ENCODE measurements around the gene GPC2. TPM values are rescaled to one million over a fixed set of nuclear protein-coding genes. Genes with fewer than 3 reads are reported as not detected.
"Not testable (repeated sequence)": the region's sequence is repeated elsewhere in the genome, so short reads cannot be mapped to it uniquely, and the experiment has no call there.

GPC2 gene
- total RNA-seq, 5 donors from 2014 or later (not counting 1 experiment from before 2014, with no cell fraction given), result 12.4 to 37.0 (median 26.3) TPM

- H3K36me3 ChIP-seq (ENCODE audit: control insufficient read depth in 2 of 2, extremely low read depth in 1 of 2, insufficient read depth in 1 of 2, low read length in 1 of 2), result no peaks in the 10 kb centered on the region
- Mint-ChIP-seq H3K4me1 (peaks cover 24 to 36% (median 28%) of the 10 kb centered on the region in 3 donors), H3K27me3 (no peaks in the 10 kb centered on the region), H3K36me3 (no peaks in the 10 kb centered on the region), H3K4me3 (peak overlapping the region in 1 of 3 donors; percentile 45), H3K27ac (peak overlapping the region in 1 of 2 donors; percentile 11), H3K9me3 (no peaks in the 10 kb centered on the region)
- no peak overlapping the region for H3K27ac ChIP-seq (ENCODE audit: low read length)
- peak overlapping the region in 1 of 2 donors; percentile 32 for H3K4me3 ChIP-seq (ENCODE audit: control insufficient read depth in 1 of 2, extremely low read depth in 1 of 2, low read length in 1 of 2)
- peak; percentile 45 to 90 (median 78) for DNase-seq
- ATAC-seq (replicated peaks in 1 of 4), result peak in 1 of 4 experiments; percentile 20
- 14% methylated on average over 19 of the region's 24 CpGs for WGBS (ENCODE audit: insufficient coverage)
- ChIA-PET POLR2A (interaction anchor here (0.6 to 0.7 kb wide), 2 partner anchors 13 to 151 kb away, joined by 3 to 4 read pairs; no protein-coding TSS in a partner anchor), CTCF (interaction anchor here (0.6 to 1.2 kb wide), 12 partner anchors 10 to 1112 kb away, joined by 3 to 13 read pairs (median 3); no protein-coding TSS in a partner anchor)
- no peaks in the 10 kb centered on the region for H3K9me3 ChIP-seq
- H3K4me1 ChIP-seq (ENCODE audit: control insufficient read depth in 1 of 2, extremely low read depth in 1 of 2, insufficient read depth in 2 of 2, low read length in 2 of 2), result peaks cover 7 to 37% of the 10 kb centered on the region in 2 experiments
- H3K27me3 ChIP-seq (replicated peaks in 1 of 2; ENCODE audit: control insufficient read depth in 2 of 2, extremely low read depth in 1 of 2, insufficient read depth in 2 of 2, low read length in 1 of 2), result no peaks in the 10 kb centered on the region
Observed at GRCh38 chr7:100130608-100131453, 46.4 kb downstream of the GPC2 start.

GRCh38 chr7:100130220-100130607 lies 47.0 kb downstream of the GPC2 start:
- ChIA-PET CTCF (interaction anchor here (0.6 to 1.2 kb wide), 8 partner anchors 10 to 136 kb away, joined by 3 to 13 read pairs (median 4); no protein-coding TSS in a partner anchor), POLR2A (interaction anchor here in 1 of 2 donors (0.6 kb wide), 1 partner anchor 14 kb away, joined by 3 read pairs; no protein-coding TSS in a partner anchor)
- Mint-ChIP-seq H3K4me3 (peak overlapping the region in 1 of 3 donors; percentile 25), H3K4me1 (peaks cover 30 to 43% (median 33%) of the 10 kb centered on the region in 3 donors)
- DNase-seq; ATAC-seq (replicated peaks in 1 of 4); H3K9me3 Mint-ChIP-seq; H3K36me3 ChIP-seq (ENCODE audit: control insufficient read depth in 2 of 2, extremely low read depth in 1 of 2, insufficient read depth in 1 of 2, low read length in 1 of 2); H3K27ac Mint-ChIP-seq; H3K4me3 ChIP-seq (ENCODE audit: control insufficient read depth in 1 of 2, extremely low read depth in 1 of 2, low read length in 1 of 2); H3K36me3 Mint-ChIP-seq; H3K9me3 ChIP-seq; H3K27me3 Mint-ChIP-seq; H3K27me3 ChIP-seq (replicated peaks in 1 of 2; ENCODE audit: control insufficient read depth in 2 of 2, extremely low read depth in 1 of 2, insufficient read depth in 2 of 2, low read length in 1 of 2); H3K27ac ChIP-seq (ENCODE audit: low read length): not testable (repeated sequence)
- H3K4me1 ChIP-seq (ENCODE audit: control insufficient read depth in 1 of 2, extremely low read depth in 1 of 2, insufficient read depth in 2 of 2, low read length in 2 of 2), result peaks cover 7 to 44% of the 10 kb centered on the region in 2 experiments
- no CpG with 5 or more reads among the region's 1 CpG for WGBS (ENCODE audit: insufficient coverage)

- Mint-ChIP-seq H3K27ac (peak overlapping the region in 1 of 2 donors; percentile 77), H3K9me3 (no peaks in the 10 kb centered on the region), H3K4me3 (peak overlapping the region; percentile 78 to 100 (median 98)), H3K36me3 (peaks cover 6% of the 10 kb centered on the region), H3K4me1 (peaks cover 42 to 51% (median 45%) of the 10 kb centered on the region in 3 donors), H3K27me3 (no peaks in the 10 kb centered on the region)
- no peaks in the 10 kb centered on the region for H3K9me3 ChIP-seq
- no CpG with 5 or more reads among the region's 1 CpG for WGBS (ENCODE audit: insufficient coverage)
- H3K27ac ChIP-seq (ENCODE audit: low read length), result no peak overlapping the region
- H3K4me1 ChIP-seq (ENCODE audit: control insufficient read depth in 1 of 2, extremely low read depth in 1 of 2, insufficient read depth in 2 of 2, low read length in 2 of 2), result peaks cover 7 to 54% of the 10 kb centered on the region in 2 experiments
- peaks cover 0 to 7% of the 10 kb centered on the region in 2 donors for H3K36me3 ChIP-seq (ENCODE audit: control insufficient read depth in 2 of 2, extremely low read depth in 1 of 2, insufficient read depth in 1 of 2, low read length in 1 of 2)
- no peak for ATAC-seq (replicated peaks in 1 of 4)
- DNase-seq, result no peak
- ChIA-PET POLR2A (interaction anchor here (0.6 kb wide), 2 partner anchors 11 to 363 kb away, joined by 3 to 7 read pairs; no protein-coding TSS in a partner anchor), CTCF (interaction anchor here (0.6 to 1.3 kb wide), 6 partner anchors 20 to 352 kb away, joined by 3 to 5 read pairs (median 4); partner anchors contain the start of gene LAMTOR4 (in 1 of the 2))
- H3K27me3 ChIP-seq (replicated peaks in 1 of 2; ENCODE audit: control insufficient read depth in 2 of 2, extremely low read depth in 1 of 2, insufficient read depth in 2 of 2, low read length in 1 of 2), result no peaks in the 10 kb centered on the region
- H3K4me3 ChIP-seq (ENCODE audit: control insufficient read depth in 1 of 2, extremely low read depth in 1 of 2, low read length in 1 of 2), result no peak overlapping the region
Observed at GRCh38 chr7:100128637-100128963, 48.6 kb downstream of the GPC2 start.

GRCh38 chr7:100127866-100128636 lies 49.1 kb downstream of the GPC2 start:
- Mint-ChIP-seq H3K27ac (peak overlapping the region; percentile 77 to 82), H3K27me3 (no peaks in the 10 kb centered on the region), H3K4me3 (peak overlapping the region; percentile 78 to 100 (median 98)), H3K9me3 (no peaks in the 10 kb centered on the region), H3K36me3 (peaks cover 6% of the 10 kb centered on the region), H3K4me1 (peaks cover 42 to 51% (median 45%) of the 10 kb centered on the region in 3 donors)
- peak overlapping the region; percentile 82 to 91 for H3K4me3 ChIP-seq (ENCODE audit: control insufficient read depth in 1 of 2, extremely low read depth in 1 of 2, low read length in 1 of 2)
- peaks cover 0 to 7% of the 10 kb centered on the region in 2 donors for H3K36me3 ChIP-seq (ENCODE audit: control insufficient read depth in 2 of 2, extremely low read depth in 1 of 2, insufficient read depth in 1 of 2, low read length in 1 of 2)
- ATAC-seq (replicated peaks in 1 of 4), result no peak
- peaks cover 7 to 54% of the 10 kb centered on the region in 2 experiments for H3K4me1 ChIP-seq (ENCODE audit: control insufficient read depth in 1 of 2, extremely low read depth in 1 of 2, insufficient read depth in 2 of 2, low read length in 2 of 2)
- H3K27me3 ChIP-seq (replicated peaks in 1 of 2; ENCODE audit: control insufficient read depth in 2 of 2, extremely low read depth in 1 of 2, insufficient read depth in 2 of 2, low read length in 1 of 2), result no peaks in the 10 kb centered on the region
- WGBS (ENCODE audit: insufficient coverage), result 4% methylated on average over 34 of the region's 37 CpGs
- H3K27ac ChIP-seq (ENCODE audit: low read length), result peak overlapping the region; percentile 60
- ChIA-PET POLR2A (interaction anchor here (0.6 kb wide), 2 partner anchors 11 to 363 kb away, joined by 3 to 7 read pairs; no protein-coding TSS in a partner anchor), CTCF (interaction anchor here (0.6 to 1.3 kb wide), 6 partner anchors 21 to 353 kb away, joined by 3 to 5 read pairs (median 4); partner anchors contain the start of gene LAMTOR4 (in 1 of the 2))
- no peaks in the 10 kb centered on the region for H3K9me3 ChIP-seq
- DNase-seq, result peak in 17 of 35 experiments; percentile 1 to 41 (median 15)

GRCh38 chr7:100126931-100127865 lies 50.0 kb downstream of the GPC2 start, which contains the start of gene MBLAC1:
TSS of gene MBLAC1 (plus strand) at chr7:100126967. CDS start at chr7:100127396, 429 bp downstream.
- Histone ChIP-seq H3K27me3 (replicated peaks in 1 of 2; ENCODE audit: control insufficient read depth in 2 of 2, extremely low read depth in 1 of 2, insufficient read depth in 2 of 2, low read length in 1 of 2) (no peaks in the 10 kb centered on the region), H3K4me1 (ENCODE audit: control insufficient read depth in 1 of 2, extremely low read depth in 1 of 2, insufficient read depth in 2 of 2, low read length in 2 of 2) (peaks cover 7 to 50% of the 10 kb centered on the region in 2 experiments), H3K9me3 (no peaks in the 10 kb centered on the region), H3K27ac (ENCODE audit: low read length) (peak within 1 kb of the TSS; percentile 97), H3K4me3 (ENCODE audit: control insufficient read depth in 1 of 2, extremely low read depth in 1 of 2, low read length in 1 of 2) (peak within 1 kb of the TSS; percentile 82 to 91), H3K36me3 (ENCODE audit: control insufficient read depth in 2 of 2, extremely low read depth in 1 of 2, insufficient read depth in 1 of 2, low read length in 1 of 2) (peaks cover 0 to 11% of the 10 kb centered on the region in 2 donors)
- Mint-ChIP-seq H3K27ac (peak within 1 kb of the TSS; percentile 100), H3K4me1 (peaks cover 41 to 45% (median 42%) of the 10 kb centered on the region in 3 donors), H3K27me3 (no peaks in the 10 kb centered on the region), H3K9me3 (no peaks in the 10 kb centered on the region), H3K36me3 (peaks cover 12% of the 10 kb centered on the region), H3K4me3 (peak within 1 kb of the TSS; percentile 98 to 100 (median 100))
- ATAC-seq (replicated peaks in 1 of 4) (peak; percentile 77 to 86 (median 80)), DNase-seq (peak; percentile 80 to 96 (median 89))
- ChIA-PET POLR2A (interaction anchor here (0.6 to 0.9 kb wide), 5 partner anchors 27 to 654 kb away, joined by 3 to 13 read pairs (median 3); partner anchors contain the start of gene GPC2 (in 1 of the 2)), CTCF (interaction anchor here in 1 of 2 donors (1.0 to 1.1 kb wide), 3 partner anchors 21 to 668 kb away, joined by 3 to 6 read pairs (median 4); partner anchors contain the start of gene LAMTOR4)
- under 1% methylated on average over 77 of the region's 85 CpGs for WGBS (ENCODE audit: insufficient coverage)

All from T-cell (primary cell).